ENCODE measurements around the gene IRF6.

DNA sequence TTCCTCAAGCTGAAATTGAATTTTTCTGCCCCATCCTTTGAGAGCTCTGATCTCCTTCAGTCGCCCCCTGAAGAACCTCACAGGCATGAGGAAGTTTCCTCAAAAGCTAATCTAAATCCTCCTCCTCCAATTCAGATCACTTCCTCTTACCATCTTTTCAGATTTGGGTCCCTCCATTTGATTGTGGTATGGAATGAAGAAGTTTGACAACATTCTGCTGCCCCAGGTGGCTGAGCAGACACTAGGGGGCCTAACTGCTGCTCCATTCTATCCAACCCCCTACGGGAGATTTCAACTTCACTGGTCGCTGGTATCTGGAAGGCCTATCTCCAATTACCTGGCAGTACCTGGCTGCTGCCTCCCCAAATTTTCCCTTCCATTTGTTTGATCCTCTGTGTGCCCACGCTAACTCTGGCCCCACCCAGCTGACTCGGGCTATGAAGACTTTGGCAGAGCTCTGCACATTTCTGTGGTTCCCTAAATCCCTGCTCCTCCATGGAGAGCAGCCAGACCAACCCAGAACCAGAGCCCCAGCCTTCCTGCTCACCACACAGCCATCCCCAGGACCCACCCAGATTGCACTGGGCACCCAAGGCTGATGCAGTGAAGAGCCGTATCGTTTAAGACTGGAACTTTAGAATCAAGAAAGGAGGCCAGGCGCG is 7.8 kb downstream of the IRF6 start:
- TF ChIP-seq, protein P1, sequence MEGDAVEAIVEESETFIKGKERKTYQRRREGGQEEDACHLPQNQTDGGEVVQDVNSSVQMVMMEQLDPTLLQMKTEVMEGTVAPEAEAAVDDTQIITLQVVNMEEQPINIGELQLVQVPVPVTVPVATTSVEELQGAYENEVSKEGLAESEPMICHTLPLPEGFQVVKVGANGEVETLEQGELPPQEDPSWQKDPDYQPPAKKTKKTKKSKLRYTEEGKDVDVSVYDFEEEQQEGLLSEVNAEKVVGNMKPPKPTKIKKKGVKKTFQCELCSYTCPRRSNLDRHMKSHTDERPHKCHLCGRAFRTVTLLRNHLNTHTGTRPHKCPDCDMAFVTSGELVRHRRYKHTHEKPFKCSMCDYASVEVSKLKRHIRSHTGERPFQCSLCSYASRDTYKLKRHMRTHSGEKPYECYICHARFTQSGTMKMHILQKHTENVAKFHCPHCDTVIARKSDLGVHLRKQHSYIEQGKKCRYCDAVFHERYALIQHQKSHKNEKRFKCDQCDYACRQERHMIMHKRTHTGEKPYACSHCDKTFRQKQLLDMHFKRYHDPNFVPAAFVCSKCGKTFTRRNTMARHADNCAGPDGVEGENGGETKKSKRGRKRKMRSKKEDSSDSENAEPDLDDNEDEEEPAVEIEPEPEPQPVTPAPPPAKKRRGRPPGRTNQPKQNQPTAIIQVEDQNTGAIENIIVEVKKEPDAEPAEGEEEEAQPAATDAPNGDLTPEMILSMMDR (IDR thresholded peaks at IDR 0.05), result no peak
- TF ChIP-seq POLR2A (IDR thresholded peaks at IDR 0.05), result no peak

Data from right lobe of liver (tissue), 4 donors.